ENCODE results near the gene OAS2.

The OAS2 gene

DNA sequence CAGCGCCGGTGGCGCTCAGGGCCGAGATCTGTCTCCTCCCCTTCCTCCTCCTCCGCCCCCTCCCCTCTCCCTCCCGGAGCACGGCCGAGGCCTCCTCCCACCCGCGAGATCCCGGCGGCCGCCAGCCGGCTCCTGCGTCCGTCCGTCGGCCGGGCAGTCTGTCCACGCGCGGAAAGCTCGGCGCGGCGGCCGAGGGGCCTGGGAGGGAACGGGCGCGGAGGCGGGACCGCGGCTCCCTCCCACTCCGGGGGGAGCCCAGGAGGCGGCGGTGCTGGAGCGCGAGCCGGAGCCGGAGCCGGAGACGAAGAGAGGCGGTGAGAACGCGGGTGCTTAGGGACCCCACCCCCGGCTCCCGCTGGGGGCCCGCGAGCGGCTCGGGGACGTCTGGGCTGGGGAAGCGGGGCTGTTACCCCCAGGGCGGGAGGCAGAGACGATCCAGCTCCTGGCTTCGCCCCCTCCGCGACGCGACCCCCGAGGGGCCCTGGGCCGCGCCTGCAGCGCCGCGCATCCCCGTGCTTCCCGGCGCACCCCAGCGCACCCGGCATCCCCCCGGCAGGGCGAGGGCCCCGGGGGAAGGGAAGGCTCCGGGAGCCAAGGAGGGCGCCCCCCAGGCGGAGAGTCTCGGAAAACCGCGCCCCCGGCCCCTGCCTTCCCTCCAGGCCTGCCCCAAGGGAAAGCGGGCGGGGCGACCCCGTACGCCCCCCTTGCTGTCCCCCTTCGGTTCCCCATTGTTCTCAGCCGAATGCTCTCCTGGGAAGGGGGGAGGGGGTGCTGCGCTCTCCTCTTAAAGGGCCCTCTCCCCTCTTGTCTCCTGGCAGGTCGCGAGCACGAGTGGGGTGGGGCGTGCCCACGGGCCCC is 78.5 kb downstream of the OAS2 start, which contains the start of gene DTX1:
DTX1 (plus strand) TSS at position 100 of the 858 bp plus-strand sequence. CDS start 1,463 bp downstream, outside the sequence.
- no peak for DNase-seq (ENCODE audit: insufficient read length, low spot score)
- FAIRE-seq: no peak

DNA sequence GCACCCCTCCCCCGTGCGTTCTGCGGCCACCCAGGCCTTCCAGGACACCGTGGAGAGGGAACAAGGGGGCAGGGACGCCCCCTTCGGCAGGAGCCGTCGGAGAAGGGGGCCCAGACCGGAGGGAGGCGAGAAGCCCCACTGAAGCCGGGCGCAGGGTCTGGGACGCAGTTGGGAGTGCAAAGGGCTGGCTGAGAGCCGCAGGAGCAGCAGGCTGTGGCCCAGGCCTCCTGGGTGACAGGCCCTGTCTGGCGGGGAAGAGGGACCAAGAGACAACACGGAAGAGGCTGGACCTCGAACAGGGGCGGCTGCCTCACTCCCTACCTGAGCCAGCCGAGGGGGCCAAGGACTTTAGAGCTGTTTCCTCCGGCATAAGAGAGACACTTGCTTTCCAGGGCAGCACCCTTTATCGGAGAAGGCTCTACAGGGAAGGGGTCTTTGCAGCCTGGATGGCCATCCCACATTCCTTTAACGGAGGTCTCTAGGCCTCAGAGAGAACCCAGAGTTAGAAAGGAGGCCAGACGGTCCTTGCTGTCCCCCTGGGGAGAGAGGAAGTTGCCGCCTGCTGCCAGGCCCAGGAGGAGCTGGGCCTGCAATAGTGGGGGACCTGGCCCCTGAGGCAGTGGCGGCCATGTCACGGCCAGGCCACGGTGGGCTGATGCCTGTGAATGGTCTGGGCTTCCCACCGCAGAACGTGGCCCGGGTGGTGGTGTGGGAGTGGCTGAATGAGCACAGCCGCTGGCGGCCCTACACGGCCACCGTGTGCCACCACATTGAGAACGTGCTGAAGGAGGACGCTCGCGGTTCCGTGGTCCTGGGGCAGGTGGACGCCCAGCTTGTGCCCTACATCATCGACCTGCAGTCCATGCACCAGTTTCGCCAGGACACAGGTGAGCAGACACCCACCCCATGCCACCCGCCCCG is 79.5 kb downstream of the OAS2 start:
- no peak for DNase-seq (ENCODE audit: insufficient read length, low spot score)
- FAIRE-seq: no peak

GRCh38 chr12:113058553-113058952 is 80.2 kb downstream of the OAS2 start:
- DNase-seq (ENCODE audit: insufficient read length, low spot score) (no peak), FAIRE-seq (no peak)

GRCh38 chr12:113059071-113059595 is 80.8 kb downstream of the OAS2 start:
- DNase-seq (ENCODE audit: insufficient read length, low spot score) (no peak), FAIRE-seq (no peak)

DNA sequence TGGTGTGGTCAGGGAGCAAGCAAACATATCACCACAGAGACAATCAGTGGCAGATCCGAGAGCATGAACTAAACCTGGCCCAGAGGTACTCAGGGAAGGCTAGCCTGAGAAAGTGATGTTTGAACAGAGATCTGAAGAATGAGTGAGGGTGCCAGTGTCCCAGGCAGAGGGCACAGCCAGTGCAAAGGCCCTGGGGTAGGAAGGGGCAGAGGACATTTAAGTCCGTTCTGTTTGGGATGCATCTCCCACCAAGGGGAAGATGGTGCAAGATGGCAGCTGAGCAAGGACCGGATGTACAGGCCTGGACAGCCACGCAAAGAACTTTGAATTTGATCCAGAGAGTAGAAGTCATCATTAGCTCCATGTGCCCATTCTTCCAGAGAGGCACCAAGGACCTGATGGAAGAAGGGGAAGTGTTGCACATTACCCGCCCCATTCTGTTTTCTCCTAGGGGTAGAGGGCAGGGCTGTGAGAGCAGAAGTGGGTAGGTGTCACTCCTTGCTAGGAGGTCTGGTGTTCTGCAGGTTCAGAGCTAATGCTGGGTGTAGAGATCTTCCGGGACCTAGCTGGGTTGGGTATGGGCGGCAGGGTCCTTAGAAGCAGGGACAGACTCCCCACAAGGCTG is 82.1 kb downstream of the OAS2 start:
- DNase-seq (ENCODE audit: insufficient read length, low spot score): no peak
- FAIRE-seq: no peak

DNA sequence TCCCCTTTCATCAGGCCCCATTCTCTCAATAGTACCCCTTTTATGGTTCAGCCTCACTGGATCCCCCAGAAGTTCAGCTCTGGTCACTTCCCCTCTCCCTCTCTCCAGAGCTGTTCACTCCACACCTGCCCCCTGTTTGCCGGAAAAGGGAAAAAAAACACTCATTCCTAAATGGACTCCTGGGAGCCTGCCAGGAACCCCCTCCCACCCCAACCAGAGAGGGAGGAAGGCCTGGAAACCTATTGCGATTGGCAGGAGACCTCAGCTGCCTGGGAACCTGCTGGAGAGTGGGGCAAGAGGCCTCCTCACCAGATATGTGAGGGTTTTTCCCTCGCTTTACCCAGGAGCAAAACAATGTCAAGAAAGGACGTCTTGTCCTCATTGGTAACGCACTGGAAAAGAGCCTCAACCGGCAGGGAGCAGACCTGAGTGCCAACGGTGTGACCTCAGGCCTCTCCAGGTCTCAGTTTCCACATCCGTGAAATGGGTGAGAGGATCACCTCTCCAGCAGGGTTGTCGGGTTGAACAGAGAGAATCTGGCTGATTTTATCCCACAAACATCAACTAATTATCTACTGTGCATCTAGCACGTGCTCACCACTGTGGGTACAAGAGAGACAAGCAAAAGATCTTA is 82.9 kb downstream of the OAS2 start:
- no peak for FAIRE-seq
- DNase-seq (ENCODE audit: insufficient read length, low spot score): no peak
